Islet of Langerhans (tissue), 1 donor: ENCODE measurements around the gene ZC3H18.

Source experiments
- FAIRE-seq: peaks from one replicate; lab custom pipeline; 2011; peaks lifted over from hg19 to GRCh38; lab: Jason Lieb, UNC

ZC3H18 gene

DNA sequence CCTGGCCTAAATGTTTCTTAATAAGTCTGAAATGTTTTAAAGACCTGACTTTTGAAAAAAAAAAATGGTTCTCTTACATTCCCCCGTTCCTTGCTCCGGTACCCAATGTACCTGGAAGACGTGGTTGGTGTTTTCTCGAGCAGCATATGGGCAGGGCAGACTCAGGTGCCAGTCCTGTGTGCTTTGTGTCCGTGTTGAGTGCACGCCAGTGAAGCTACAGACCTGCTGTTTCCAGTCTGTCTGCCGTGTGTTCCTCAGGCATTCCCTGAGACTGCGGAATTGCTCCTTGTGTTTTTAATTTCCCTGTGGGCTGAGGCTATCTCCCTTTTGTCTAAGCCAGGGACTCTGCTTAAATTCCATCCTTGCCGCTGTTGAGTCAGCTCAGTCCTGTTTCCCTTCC lies 56.4 kb downstream of the ZC3H18 start:
- FAIRE-seq = no peak

DNA sequence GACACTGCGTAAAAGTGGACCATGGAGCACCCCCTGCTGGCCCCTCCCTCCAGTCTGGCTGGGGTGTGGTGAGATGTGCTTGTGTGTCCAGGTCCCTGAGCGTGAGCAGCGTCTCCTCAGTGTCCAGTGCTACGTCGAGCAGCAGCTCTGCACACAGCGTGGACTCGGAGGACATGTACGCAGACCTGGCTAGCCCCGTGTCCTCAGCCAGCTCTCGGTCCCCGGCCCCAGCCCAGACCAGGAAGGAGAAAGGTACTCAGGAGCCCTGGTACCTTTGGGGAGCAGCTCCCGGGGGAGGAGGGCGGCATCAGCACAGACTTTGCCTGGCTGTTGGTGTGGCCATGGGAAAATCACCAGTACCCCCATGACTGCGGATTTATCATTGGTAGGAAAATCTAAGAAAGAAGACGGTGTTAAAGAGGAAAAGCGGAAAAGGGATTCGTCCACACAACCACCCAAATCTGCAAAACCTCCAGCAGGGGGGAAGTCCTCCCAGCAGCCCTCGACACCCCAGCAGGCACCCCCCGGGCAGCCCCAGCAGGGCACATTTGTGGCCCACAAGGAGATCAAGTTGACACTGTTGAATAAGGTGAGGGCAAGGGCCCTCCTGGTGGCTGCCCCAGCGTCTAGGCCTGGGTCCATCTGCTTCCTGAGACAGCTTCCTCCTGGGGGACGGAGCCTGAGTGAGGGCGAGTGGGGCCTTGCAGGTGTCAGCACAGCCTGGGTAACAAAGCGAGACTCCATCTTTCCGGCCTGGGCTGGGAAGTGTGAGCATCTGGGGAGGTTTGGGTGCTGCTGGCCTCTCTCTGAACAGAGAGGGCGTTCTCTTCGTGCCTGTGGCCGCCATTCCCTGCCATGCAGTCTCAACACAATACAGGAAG lies 57.6 kb downstream of the ZC3H18 start:
- FAIRE-seq = no peak

- FAIRE-seq = no peak
Measured at GRCh38 chr16:88628512-88628974, 58.3 kb downstream of the ZC3H18 start.

DNA sequence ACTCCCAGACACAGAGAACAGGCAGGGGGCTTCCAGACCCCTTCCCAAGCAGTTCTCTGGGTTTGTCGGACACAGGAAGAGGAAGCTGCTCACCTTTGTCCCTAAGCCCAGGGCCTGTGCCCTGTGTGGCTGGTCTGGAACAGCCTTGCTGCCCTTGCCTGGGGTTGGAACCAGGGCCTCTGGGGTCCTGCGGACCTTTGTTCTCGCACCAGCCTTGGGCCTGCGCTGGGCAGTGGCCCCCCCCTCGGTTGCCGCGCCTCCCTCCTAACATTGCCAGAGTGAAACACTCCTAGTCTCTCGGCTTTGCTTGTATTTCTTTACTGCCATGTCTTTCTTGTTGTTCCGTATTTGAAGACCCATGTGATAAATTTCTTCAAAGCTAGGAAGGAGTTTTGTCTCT lies 59.6 kb downstream of the ZC3H18 start:
- no peak for FAIRE-seq

- FAIRE-seq = no peak
Measured at GRCh38 chr16:88630433-88630832, 60.2 kb downstream of the ZC3H18 start.

GRCh38 chr16:88630941-88631340 lies 60.7 kb downstream of the ZC3H18 start:
- no peak for FAIRE-seq

DNA sequence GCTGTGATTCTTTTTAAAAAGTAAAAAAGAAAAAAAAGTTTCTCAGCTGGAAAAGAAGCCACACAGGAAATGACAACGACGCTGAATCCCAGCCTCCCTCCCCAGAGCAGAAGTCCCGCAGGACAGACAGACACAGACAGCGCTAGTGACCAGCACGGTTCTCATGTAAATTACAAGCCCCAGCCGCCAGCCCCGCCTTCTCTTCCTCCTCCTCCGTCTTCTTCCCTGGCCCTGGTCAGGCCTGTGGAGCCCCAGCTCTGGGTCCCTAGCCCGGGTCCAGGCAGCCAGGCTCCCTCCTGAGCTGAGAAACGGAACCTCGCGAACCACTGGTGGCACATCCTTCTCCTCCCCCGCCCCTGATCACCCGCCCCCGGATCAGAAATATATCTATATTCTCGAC lies 61.2 kb downstream of the ZC3H18 start:
- no peak for FAIRE-seq

DNA sequence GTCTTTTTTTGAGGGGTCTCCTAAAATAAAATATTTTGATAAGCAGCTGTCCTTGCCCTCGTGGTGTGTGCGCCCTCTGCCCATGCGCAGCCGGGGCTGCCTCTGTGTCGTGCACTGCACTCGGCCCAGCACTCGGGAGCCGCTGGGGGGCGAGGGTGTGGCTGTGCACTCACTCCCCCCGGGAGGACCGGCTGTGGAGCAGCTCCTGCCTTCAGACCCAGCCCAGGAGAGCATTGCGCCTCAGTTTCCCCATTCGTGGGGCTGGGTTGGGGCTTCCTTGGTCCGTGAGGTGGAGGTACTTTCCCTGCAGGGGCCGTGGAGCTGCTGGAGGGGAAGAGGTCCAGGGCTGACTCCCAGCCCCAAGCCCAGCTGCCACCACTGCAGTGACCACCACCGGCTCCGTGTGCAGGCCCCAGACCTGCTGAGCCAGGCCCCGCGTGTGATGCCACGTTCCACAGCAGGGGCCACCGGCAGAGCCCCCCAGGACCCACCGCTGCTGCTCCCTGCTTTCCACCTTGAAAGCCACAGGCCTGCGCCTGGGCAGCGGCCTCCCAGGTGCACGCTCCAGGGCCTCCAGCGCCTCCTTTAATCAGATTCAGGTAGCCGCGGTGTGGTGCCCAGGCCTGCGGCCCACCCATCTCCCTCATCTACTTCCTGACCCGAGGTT lies 61.9 kb downstream of the ZC3H18 start:
- FAIRE-seq = no peak

- no peak for FAIRE-seq
Measured at GRCh38 chr16:88632587-88632930, 62.4 kb downstream of the ZC3H18 start.

DNA sequence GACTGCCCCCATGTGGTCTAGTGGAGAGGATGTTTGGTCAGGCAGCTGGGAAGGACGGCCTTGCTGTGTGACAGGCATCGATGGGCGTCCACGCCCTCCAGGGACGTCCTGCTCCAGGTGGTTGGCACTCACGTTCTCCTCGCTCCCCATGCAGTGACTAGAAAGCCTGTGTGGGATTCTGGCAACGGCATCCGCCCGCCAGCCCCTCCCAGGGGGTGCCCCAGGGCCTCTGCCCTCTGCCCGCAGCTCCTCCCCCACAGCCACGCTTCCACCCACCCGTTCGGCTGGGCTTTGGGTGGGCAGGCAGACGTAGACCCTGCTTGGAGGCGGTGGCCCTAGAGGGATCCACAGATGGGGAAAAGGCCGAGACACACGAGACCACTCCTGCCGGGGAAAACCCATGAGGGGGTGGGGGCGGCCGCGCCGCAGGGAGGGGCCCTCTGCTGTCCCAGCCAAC lies 63.5 kb downstream of the ZC3H18 start:
- FAIRE-seq = no peak

DNA sequence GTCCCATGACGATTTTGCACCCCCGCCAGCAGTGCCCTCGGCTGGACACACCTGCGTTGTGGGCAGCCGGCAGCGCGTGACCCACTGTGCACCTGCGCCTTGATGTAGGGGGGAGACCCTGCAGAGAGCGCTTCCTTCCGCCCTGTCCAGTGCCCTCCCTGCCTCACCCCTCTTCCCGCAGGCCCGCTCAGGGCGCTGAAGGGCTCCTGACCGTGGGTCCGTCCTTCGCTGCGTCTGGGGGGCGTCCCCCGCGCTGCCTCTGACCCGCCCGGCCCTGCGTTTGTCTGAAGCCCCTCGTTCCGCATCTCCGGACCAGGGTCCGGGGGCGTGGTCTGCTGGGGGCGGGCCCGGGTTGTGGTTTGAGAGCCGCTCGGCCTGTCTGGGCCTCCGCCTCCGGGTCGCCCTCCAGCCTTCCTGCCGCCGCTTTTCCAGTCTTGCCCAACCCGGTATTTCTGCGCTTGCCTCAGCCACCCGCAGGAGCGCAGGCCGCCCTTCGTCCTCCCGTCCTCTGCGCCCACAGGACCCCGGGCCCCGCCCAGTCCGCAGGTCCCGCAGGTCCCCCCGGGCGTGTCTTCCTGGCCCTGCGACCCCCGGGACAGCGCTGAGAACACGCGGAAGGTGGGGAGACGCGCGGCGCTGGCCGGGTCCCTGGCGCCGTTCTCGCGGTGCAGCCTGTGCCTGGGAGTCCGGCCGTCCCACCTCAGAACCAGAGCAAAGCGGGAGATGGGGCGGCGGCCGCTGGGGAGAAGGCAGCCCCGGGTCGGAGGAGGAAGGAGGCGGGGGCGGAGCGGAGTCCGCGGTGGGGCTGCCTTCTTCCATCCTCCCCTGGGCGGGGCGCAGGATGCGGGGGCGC lies 64.2 kb downstream of the ZC3H18 start:
- FAIRE-seq = no peak

DNA sequence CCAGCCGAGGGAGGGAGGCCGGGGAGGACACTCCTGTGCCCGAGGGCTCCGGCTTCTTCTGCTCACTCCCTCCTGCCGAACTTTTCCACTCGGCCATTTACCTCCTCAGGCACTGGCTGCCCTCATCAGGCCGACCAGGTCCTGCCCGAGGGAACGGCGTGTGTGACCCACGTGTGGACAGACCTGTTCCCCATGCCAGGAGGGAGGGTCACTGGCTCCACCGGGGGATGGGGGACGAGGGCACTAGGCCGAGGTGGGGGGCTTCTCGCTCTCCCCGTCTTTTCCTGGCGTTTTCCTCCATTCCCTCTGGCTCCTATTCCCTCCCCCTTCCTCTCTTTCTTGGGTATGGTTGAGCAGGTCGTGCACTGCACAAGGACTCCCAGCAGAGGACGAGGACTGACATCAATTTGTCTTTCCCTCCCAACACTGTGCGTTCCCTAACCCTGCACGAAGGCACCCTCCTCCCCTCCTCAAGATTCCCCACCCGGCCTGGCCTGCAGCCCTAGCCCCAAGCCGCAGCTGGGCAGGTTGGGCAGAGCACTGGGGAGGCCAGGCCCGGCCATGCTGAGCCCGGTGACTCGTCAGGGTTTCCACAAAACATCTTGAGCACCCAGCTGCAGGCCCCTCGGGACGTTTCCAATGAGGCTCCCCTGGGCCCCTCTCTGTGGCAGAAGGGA lies 64.9 kb downstream of the ZC3H18 start:
- no peak for FAIRE-seq

DNA sequence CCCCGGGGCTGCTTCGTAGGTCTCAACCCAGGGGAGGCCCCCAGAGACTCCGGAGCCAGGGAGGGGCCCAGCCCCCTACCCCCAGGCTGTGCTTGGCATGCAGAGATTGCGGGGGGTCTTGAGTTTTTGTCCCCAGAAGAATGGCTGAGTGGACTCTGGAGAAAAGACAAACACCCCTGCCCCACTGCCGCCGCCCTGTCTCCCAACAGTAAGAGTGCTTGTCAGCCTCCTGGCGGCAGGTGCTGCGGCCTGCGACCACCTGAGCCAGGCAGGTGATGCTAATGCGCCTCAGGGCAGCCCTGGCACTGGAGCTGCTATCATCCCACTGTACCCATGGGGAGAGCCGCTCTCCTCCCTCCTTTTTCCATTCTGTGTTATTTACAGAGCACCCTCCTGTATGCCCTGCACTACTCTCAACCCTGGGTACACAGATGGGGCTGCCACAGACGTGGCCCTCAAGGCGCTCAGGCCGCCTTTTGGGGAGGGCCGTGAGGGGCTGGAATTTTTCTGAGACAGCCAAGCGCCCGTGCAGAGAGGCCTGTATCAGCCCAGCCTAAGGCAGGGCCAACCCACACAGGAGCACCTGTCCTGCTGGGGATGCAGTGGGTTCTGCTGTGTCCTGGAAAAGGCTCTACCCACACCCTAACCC lies 65.6 kb downstream of the ZC3H18 start:
- no peak for FAIRE-seq

DNA sequence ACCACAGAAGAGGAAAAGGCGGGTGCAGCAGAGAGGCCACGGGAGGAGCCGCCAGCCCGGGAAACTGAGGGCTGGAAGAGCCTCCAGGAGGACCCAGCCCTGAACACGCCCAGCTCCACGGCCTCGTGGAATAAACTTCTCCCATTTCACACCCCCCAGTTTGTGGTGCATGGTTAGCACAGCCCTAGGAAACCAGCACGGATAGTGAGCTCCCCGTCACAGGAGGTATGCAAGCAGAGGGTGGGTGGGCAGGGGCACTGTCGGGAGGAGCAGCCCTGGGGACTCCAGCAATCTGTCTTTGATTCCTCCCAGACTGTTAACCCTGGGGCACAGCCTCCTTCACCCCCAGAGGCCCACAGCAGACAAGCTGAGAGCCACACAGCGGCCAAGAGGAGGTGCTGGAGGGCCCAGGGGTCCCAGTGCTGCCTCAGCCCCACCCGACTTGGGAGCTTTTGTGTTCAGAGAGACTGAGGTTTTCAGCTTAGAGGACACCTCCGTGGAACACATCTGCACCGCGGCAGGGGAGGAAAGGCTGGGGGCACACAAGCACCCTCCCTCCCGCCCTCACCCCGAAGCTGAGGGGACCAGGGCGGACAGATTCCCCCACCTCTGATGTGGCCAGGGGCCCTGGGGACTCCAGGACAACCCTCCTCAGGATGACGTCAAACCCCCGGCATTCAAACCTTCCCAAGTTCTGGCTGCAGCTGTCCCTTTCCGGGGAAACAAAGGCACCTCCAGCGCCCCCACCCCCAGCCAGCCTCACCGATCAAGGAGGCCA lies 66.5 kb downstream of the ZC3H18 start:
- FAIRE-seq = no peak

GRCh38 chr16:88638323-88639230 lies 68.4 kb downstream of the ZC3H18 start, which contains the start of gene IL17C:
TSS of gene IL17C (plus strand) at chr16:88638572. CDS start at chr16:88638642, 70 bp downstream.
- FAIRE-seq = no peak

- no peak for FAIRE-seq
Measured at GRCh38 chr16:88639231-88640038, 69.2 kb downstream of the ZC3H18 start.

DNA sequence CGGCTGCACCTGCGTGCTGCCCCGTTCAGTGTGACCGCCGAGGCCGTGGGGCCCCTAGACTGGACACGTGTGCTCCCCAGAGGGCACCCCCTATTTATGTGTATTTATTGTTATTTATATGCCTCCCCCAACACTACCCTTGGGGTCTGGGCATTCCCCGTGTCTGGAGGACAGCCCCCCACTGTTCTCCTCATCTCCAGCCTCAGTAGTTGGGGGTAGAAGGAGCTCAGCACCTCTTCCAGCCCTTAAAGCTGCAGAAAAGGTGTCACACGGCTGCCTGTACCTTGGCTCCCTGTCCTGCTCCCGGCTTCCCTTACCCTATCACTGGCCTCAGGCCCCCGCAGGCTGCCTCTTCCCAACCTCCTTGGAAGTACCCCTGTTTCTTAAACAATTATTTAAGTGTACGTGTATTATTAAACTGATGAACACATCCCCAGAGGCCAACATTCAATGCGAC lies 69.9 kb downstream of the ZC3H18 start:
- no peak for FAIRE-seq

GRCh38 chr16:88640498-88641247 lies 70.5 kb downstream of the ZC3H18 start:
- no peak for FAIRE-seq
